ENCODE results near the gene FBXO47.
"Not testable (repeated sequence)": the region's sequence is repeated elsewhere in the genome, so short reads cannot be mapped to it uniquely, and the experiment has no call there.

FBXO47 gene

GRCh38 chr17:38912221-38912813 lies 54.9 kb downstream of the FBXO47 start:
- TF ChIP-seq ZNF529 (tag by site-specific recombination; IDR thresholded peaks at IDR 0.05; ENCODE audit: insufficient replicate concordance) (no peak), YY2 (tag by site-specific recombination; IDR thresholded peaks at IDR 0.05) (no peak), ZFP3 (tag by site-specific recombination; IDR thresholded peaks at IDR 0.05; ENCODE audit: low read depth) (no peak), ZBTB7A (tag by site-specific recombination; IDR thresholded peaks at IDR 0.05; ENCODE audit: low read depth) (no peak), KLF1 (tag by site-specific recombination; IDR thresholded peaks at IDR 0.05) (no peak), ZXDB (tag by site-specific recombination; IDR thresholded peaks at IDR 0.05) (no peak), ZNF660 (tag by site-specific recombination; IDR thresholded peaks at IDR 0.05) (no peak), ZNF155 (tag by site-specific recombination; IDR thresholded peaks at IDR 0.05) (no peak)
- H3K27ac ChIP-seq (ENCODE audit: extremely low read depth, low read depth, low read length), result no peak overlapping the region
- ChIA-PET POLR2A (no interaction called here), CTCF (no interaction called here)
- no peaks in the 10 kb centered on the region for H3K9me3 ChIP-seq (ENCODE audit: control insufficient read depth, insufficient read depth, low read depth, low read length)
- H3K4me1 ChIP-seq (ENCODE audit: control insufficient read depth, insufficient read depth, low read length), result no peaks in the 10 kb centered on the region
- H3K4me3 ChIP-seq (ENCODE audit: low read depth, low read length), result no peak overlapping the region
- H3K36me3 ChIP-seq (ENCODE audit: control insufficient read depth in 2 of 2, insufficient read depth in 1 of 2, low read length in 2 of 2), result peaks cover 0 to 42% of the 10 kb centered on the region in 2 experiments; a peak in 2 of 3 replicates

DNA sequence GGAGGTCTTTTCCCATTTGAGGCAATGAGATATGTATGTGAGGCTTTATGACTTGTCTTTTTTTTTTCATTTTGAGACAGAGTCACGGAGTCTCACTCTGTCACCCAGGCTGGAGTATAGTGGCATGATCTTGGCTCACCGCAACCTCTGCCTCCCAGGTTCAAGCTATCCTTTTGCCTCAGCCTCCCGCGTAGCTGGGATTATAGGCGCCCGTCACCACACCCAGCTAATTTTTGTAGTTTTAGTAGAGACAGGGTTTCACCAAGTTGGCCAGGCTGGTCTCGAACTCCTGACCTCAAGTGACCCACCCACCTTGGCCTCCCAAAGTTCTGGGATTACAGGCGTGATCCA lies 55.5 kb downstream of the FBXO47 start:
- H3K27ac ChIP-seq (ENCODE audit: extremely low read depth, low read depth, low read length); H3K4me1 ChIP-seq (ENCODE audit: control insufficient read depth, insufficient read depth, low read length); H3K9me3 ChIP-seq (ENCODE audit: control insufficient read depth, insufficient read depth, low read depth, low read length); POLR2A ChIA-PET; H3K4me3 ChIP-seq (ENCODE audit: low read depth, low read length); CTCF ChIA-PET: not testable (repeated sequence)
- peaks cover 0 to 37% of the 10 kb centered on the region in 2 experiments; a peak in 2 of 3 replicates for H3K36me3 ChIP-seq (ENCODE audit: control insufficient read depth in 2 of 2, insufficient read depth in 1 of 2, low read length in 2 of 2)

- H3K36me3 ChIP-seq (ENCODE audit: control insufficient read depth in 2 of 2, insufficient read depth in 1 of 2, low read length in 2 of 2), result peaks cover 0 to 37% of the 10 kb centered on the region in 2 experiments; a peak in 2 of 3 replicates
- POLR2A ChIA-PET, result interaction anchor here (0.5 kb wide), 1 partner anchor 42 kb away, joined by 5 read pairs; no protein-coding TSS in a partner anchor
- no peak overlapping the region for H3K27ac ChIP-seq (ENCODE audit: extremely low read depth, low read depth, low read length)
- no peak overlapping the region for H3K4me3 ChIP-seq (ENCODE audit: low read depth, low read length)
- CTCF ChIA-PET, result no interaction called here
- no peaks in the 10 kb centered on the region for H3K9me3 ChIP-seq (ENCODE audit: control insufficient read depth, insufficient read depth, low read depth, low read length)
- no peaks in the 10 kb centered on the region for H3K4me1 ChIP-seq (ENCODE audit: control insufficient read depth, insufficient read depth, low read length)
- no peak for TF ChIP-seq ZNF366 (tag by site-specific recombination; conservative IDR thresholded peaks at IDR 0.05)
- TF ChIP-seq SP7 (tag by site-specific recombination; IDR thresholded peaks at IDR 0.05), result no peak
- no peak for TF ChIP-seq GLIS1 (tag by site-specific recombination; IDR thresholded peaks at IDR 0.05)
- no peak for TF ChIP-seq KLF9 (tag by site-specific recombination; IDR thresholded peaks at IDR 0.05; ENCODE audit: low read depth)
- TF ChIP-seq ZNF670 (tag by site-specific recombination; IDR thresholded peaks at IDR 0.05; ENCODE audit: low read depth), result no peak
- no peak for TF ChIP-seq ZNF707 (tag by site-specific recombination; IDR thresholded peaks at IDR 0.05)
- no peak for TF ChIP-seq OSR2 (tag by site-specific recombination; IDR thresholded peaks at IDR 0.05)
These were observed 56.0 kb downstream of the FBXO47 start for GRCh38 chr17:38911081-38911730.

DNA sequence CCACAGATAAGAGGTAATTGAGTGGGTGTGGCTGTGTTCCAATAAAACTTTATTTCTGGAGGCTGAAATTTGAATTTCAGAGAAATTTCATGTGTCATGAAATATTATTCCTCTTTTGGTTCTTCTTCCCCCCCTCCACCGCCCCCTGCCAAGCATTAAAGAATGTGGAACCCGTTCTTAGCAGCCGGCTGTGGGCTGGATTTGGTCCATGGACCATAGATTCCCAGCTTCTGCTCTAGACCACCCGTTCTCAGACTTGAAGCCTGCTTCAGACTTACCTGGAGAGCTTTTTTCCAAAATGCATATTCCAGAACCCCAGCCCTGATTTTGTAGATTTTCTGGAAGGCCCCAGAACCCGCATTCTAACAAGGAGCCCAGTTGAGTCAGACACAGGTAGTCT lies 56.9 kb downstream of the FBXO47 start:
- peaks cover 0 to 28% of the 10 kb centered on the region in 2 experiments; a peak in 2 of 3 replicates for H3K36me3 ChIP-seq (ENCODE audit: control insufficient read depth in 2 of 2, insufficient read depth in 1 of 2, low read length in 2 of 2)
- no peak overlapping the region for H3K27ac ChIP-seq (ENCODE audit: extremely low read depth, low read depth, low read length)
- H3K4me1 ChIP-seq (ENCODE audit: control insufficient read depth, insufficient read depth, low read length), result no peaks in the 10 kb centered on the region
- TF ChIP-seq KLF16 (tag by site-specific recombination; IDR thresholded peaks at IDR 0.05) (0 out of 2 replicates have a peak, but pooled peaks have one; percentile 20), KLF10 (tag by site-specific recombination; IDR thresholded peaks at IDR 0.05) (no peak), KLF1 (tag by site-specific recombination; IDR thresholded peaks at IDR 0.05) (0 out of 2 replicates have a peak, but pooled peaks have one; percentile 22), KLF9 (tag by site-specific recombination; IDR thresholded peaks at IDR 0.05; ENCODE audit: low read depth) (peak; percentile 19; the same call in 1 of the 2 replicates), ZBTB1 (tag by site-specific recombination; IDR thresholded peaks at IDR 0.05) (no peak)
- POLR2A ChIA-PET, result no interaction called here
- CTCF ChIA-PET, result interaction anchor here (0.5 kb wide), 1 partner anchor 57 kb away, joined by 3 read pairs; the partner anchor contains the start of gene FBXO47
- no peaks in the 10 kb centered on the region for H3K9me3 ChIP-seq (ENCODE audit: control insufficient read depth, insufficient read depth, low read depth, low read length)
- H3K4me3 ChIP-seq (ENCODE audit: low read depth, low read length), result no peak overlapping the region

All from HEK293 (cell line).